Mesendoderm (in vitro differentiated cells): Measurements from ENCODE around the gene MGAT2.

Experiments used
- DNase-seq: peaks from one replicate; pipeline ENCODE4 v3.0.0; 2013
- H2AK5ac ChIP-seq: 2 replicates; pipeline ENCODE4 v1.6.1; 2013; ENCODE audit warnings: low read length, inconsistent platforms
- H2BK120ac ChIP-seq: 2 replicates; pipeline ENCODE4 v1.6.1; 2013; ENCODE audit warnings: low read depth, mild to moderate bottlenecking, low read length, moderate library complexity, mixed read lengths
- H2BK15ac ChIP-seq: replicated peaks from 2 replicates; pipeline ENCODE4 v1.6.1; 2013; ENCODE audit warnings: low read depth, mild to moderate bottlenecking, moderate library complexity
- H2BK5ac ChIP-seq: 2 replicates; pipeline ENCODE4 v1.6.1; 2013; ENCODE audit warnings: low read length, inconsistent platforms
- H3K18ac ChIP-seq: 2 replicates; pipeline ENCODE4 v1.6.1; 2013; ENCODE audit warnings: mild to moderate bottlenecking, low read length, mixed read lengths
- H3K23ac ChIP-seq: one replicate; pipeline ENCODE4 v1.6.1; 2013; ENCODE audit warnings: low read length
- H3K27ac ChIP-seq: 2 replicates; pipeline ENCODE4 v1.5.1; 2013; ENCODE audit warnings: low read depth, mild to moderate bottlenecking, inconsistent platforms, low read length, moderate library complexity
- H3K27me3 ChIP-seq: 2 replicates; pipeline ENCODE4 v1.6.1; 2013; ENCODE audit warnings: low read length, control low read depth, mild to moderate bottlenecking, inconsistent platforms; ENCODE audit not compliant: insufficient read depth, poor library complexity
- H3K36me3 ChIP-seq: 2 replicates; pipeline ENCODE4 v1.6.1; 2013; ENCODE audit warnings: low read length, inconsistent platforms; ENCODE audit not compliant: control insufficient read depth, insufficient read depth
- H3K4ac ChIP-seq: one replicate; pipeline ENCODE4 v1.6.1; 2013; ENCODE audit warnings: low read depth, mild to moderate bottlenecking, low read length, moderate library complexity
- H3K4me1 ChIP-seq: 2 replicates; pipeline ENCODE4 v1.6.1; 2013; ENCODE audit warnings: low read depth, low read length, inconsistent platforms; ENCODE audit not compliant: control insufficient read depth
- H3K4me2 ChIP-seq: 2 replicates; pipeline ENCODE4 v1.6.1; 2013; ENCODE audit warnings: low read length
- H3K4me3 ChIP-seq: 2 replicates; pipeline ENCODE4 v1.5.1; 2013; ENCODE audit warnings: mild to moderate bottlenecking, low read length
- H3K56ac ChIP-seq: one replicate; pipeline ENCODE4 v1.6.1; 2013; ENCODE audit warnings: low read length
- H3K79me1 ChIP-seq: 2 replicates; pipeline ENCODE4 v1.6.1; 2013; ENCODE audit warnings: low read length, inconsistent platforms
- H3K79me2 ChIP-seq: 2 replicates; pipeline ENCODE4 v1.6.1; 2013; ENCODE audit warnings: mild to moderate bottlenecking, low read length; ENCODE audit not compliant: control insufficient read depth, insufficient read depth
- H3K9ac ChIP-seq: 2 replicates; pipeline ENCODE4 v1.6.1; 2013; ENCODE audit warnings: low read length, inconsistent platforms
- H4K5ac ChIP-seq: one replicate; pipeline ENCODE4 v1.6.1; 2013; ENCODE audit warnings: low read length
- H4K8ac ChIP-seq: one replicate; pipeline ENCODE4 v1.6.1; 2013; ENCODE audit warnings: low read depth, mild to moderate bottlenecking, control low read depth, low read length, moderate library complexity
- WGBS: extraction: QIAGEN DNeasy Blood & Tissue Kit; methylation state at CpG from one replicate; pipeline ENCODE4 v1.1.7; 2013; ENCODE audit warnings: low lambda C conversion rate, missing lambda C conversion rate; ENCODE audit not compliant: insufficient coverage; ENCODE audit errors: extremely low coverage; 5-methylcytosine and 5-hydroxymethylcytosine counted together

Gene MGAT2

DNA sequence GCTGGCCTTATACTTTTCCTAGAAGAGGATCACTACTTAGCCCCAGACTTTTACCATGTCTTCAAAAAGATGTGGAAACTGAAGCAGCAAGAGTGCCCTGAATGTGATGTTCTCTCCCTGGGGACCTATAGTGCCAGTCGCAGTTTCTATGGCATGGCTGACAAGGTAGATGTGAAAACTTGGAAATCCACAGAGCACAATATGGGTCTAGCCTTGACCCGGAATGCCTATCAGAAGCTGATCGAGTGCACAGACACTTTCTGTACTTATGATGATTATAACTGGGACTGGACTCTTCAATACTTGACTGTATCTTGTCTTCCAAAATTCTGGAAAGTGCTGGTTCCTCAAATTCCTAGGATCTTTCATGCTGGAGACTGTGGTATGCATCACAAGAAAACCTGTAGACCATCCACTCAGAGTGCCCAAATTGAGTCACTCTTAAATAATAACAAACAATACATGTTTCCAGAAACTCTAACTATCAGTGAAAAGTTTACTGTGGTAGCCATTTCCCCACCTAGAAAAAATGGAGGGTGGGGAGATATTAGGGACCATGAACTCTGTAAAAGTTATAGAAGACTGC, 1.5 kb downstream of the MGAT2 start:
- no peak for DNase-seq
- peaks cover 9% of the 10 kb centered on the region for H3K79me1 ChIP-seq
- H4K8ac ChIP-seq = no peak overlapping the region
- no peak overlapping the region for H4K5ac ChIP-seq
- no peak overlapping the region for H2AK5ac ChIP-seq
- H3K4me2 ChIP-seq = peak overlapping the region; percentile 45
- H3K23ac ChIP-seq = no peak overlapping the region
- peak overlapping the region; percentile 90 for H3K4me3 ChIP-seq
- H3K18ac ChIP-seq = no peak overlapping the region
- H2BK5ac ChIP-seq = no peak overlapping the region
- H2BK15ac ChIP-seq = no peak overlapping the region
- peaks cover 3% of the 10 kb centered on the region for H3K4me1 ChIP-seq
- no peak overlapping the region for H3K27ac ChIP-seq
- peaks cover 31% of the 10 kb centered on the region for H3K79me2 ChIP-seq
- H3K4ac ChIP-seq = no peak overlapping the region
- peak overlapping the region; percentile 91 for H3K9ac ChIP-seq
- H3K56ac ChIP-seq = peak overlapping the region; percentile 95
- H3K36me3 ChIP-seq = peaks cover 2% of the 10 kb centered on the region
- no peaks in the 10 kb centered on the region for H3K27me3 ChIP-seq
- H2BK120ac ChIP-seq = no peak overlapping the region
- WGBS = no CpG with 5 or more reads among the region's 3 CpGs

DNA sequence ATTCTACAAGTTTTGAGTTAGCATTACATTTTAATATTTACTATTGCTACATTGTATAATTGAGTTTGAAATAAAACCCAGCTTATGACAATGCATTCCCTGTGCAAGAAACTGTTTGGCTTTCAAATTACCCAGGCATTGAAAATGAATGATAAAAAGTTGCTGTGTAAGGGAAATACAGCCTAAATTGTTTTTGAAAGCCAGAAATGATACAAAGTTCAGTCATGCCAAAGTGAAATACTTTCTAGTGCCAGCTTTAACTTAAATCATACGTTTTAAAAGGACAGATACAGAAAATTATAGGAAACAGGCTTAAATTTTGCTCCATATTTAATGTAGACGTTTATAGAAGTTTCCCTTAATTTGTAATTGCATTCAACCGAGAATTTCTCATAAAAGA, 2.8 kb downstream of the MGAT2 start:
- Histone ChIP-seq H2BK15ac (no peak overlapping the region), H3K27me3 (no peaks in the 10 kb centered on the region), H3K9ac (no peak overlapping the region), H3K4me3 (no peak overlapping the region), H2AK5ac (no peak overlapping the region), H3K18ac (no peak overlapping the region), H2BK120ac (no peak overlapping the region), H3K4me1 (peaks cover 3% of the 10 kb centered on the region), H3K4ac (no peak overlapping the region), H4K8ac (no peak overlapping the region), H3K79me2 (peaks cover 28% of the 10 kb centered on the region), H3K36me3 (no peaks in the 10 kb centered on the region), H4K5ac (no peak overlapping the region), H3K27ac (no peak overlapping the region), H3K79me1 (peaks cover 7% of the 10 kb centered on the region), H3K56ac (no peak overlapping the region), H2BK5ac (no peak overlapping the region), H3K23ac (no peak overlapping the region), H3K4me2 (no peak overlapping the region)
- DNase-seq = no peak
- no CpG with 5 or more reads among the region's 3 CpGs for WGBS

DNA sequence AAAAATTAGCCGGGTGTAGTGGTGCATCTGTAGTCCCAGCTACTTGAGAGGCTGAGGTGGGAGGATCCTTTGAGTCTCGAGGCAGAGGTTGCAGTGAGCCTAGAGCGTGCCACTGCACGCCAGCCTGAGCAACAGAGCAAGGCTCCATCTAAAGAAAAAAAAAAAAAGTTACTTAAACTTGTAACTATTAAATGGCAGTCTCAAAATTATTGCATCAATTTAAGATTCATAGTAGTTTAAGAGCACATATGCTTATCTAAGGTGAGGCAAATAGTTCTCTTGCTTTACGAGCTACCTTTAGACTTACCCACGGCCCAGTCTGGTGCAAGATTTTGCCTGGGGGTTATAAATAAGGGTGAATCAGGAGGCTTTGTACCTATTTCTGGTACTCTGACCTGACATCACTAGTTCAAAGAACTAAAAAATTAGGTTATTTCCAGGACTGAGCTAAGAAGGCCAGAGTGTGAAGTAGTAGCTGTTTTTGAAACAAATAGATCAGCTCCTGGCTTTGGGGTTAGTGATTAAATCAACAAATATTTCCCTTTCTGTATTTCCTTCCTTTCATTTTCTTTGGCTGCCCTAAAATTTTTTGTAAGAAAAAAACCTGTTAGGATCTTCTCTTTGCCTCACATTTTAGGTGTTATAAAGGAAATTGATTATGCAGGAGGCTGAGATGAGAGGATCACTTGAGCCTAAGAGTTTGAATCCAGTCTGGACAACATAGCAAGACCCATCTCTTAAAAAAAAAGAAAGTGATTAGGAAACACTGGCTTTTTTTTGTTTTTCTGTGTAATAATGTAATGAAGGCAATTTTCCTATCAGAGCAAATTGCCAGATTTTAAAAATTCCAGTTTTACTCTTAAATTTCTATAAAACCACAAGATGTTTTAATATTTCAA, 3.6 kb downstream of the MGAT2 start:
- Histone ChIP-seq H3K9ac (no peak overlapping the region), H3K4me1 (peaks cover 3% of the 10 kb centered on the region), H3K79me2 (peaks cover 25% of the 10 kb centered on the region), H4K5ac (no peak overlapping the region), H2AK5ac (no peak overlapping the region), H3K27ac (no peak overlapping the region), H3K79me1 (peaks cover 7% of the 10 kb centered on the region), H3K4me3 (no peak overlapping the region), H3K4me2 (no peak overlapping the region), H3K18ac (no peak overlapping the region), H3K4ac (no peak overlapping the region), H2BK15ac (no peak overlapping the region), H4K8ac (no peak overlapping the region), H2BK5ac (no peak overlapping the region), H3K56ac (no peak overlapping the region), H3K23ac (no peak overlapping the region), H3K36me3 (no peaks in the 10 kb centered on the region), H3K27me3 (no peaks in the 10 kb centered on the region), H2BK120ac (no peak overlapping the region)
- no peak for DNase-seq
- WGBS = no CpG with 5 or more reads among the region's 6 CpGs

DNA sequence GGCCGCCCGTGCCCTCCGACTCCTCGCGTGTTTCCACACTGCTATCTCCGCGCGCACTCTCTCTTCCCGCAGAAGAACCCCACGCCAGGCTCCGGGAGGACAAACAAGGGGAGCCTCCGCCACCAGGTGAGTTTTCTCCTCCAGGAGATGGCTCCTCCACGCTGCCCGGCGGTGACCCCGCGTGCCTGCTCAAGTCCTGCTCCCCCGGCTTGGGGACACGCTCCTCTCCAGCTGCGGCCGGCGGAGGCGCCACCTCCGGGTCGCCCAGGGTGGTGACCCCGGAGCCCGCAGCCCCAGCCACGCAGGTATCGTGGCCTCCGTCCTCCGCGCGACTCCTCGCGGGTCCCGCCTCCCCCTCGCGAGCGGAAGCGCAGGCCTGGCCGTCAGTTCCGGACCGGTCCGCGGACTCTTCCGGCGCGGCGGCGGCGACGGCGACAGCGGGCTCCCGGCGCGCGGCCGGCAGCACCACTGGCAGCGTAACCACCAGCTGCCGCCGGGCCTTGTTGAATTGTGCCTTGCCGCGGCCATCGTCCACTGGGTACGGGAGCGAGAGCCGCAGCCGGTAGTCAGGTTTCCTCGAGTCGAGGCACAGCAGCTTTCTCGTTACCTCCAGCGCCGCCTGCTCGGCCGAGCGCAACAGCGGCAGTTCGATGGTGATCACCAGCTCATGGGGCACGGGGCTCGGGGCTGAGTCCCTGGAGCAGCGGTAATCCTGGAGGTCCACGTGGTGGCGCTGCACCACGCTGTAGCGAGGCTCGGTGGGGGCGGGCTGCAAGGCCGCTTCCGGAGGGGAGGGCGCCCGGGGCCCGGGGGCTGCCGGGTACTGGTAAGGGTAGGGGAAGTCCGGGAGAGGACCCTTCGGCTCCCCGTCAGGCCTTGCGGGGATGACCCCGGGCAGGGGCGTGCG, 13.3 kb downstream of the MGAT2 start:
- H4K5ac ChIP-seq = no peak overlapping the region
- peak overlapping the region; percentile 88 for H3K4ac ChIP-seq
- H3K56ac ChIP-seq = peak overlapping the region; percentile 99
- H2AK5ac ChIP-seq = no peak overlapping the region
- peak overlapping the region; percentile 99 for H3K27ac ChIP-seq
- no peaks in the 10 kb centered on the region for H3K4me1 ChIP-seq
- H2BK15ac ChIP-seq = no peak overlapping the region
- H3K36me3 ChIP-seq = no peaks in the 10 kb centered on the region
- H3K4me2 ChIP-seq = peak overlapping the region; percentile 96
- peak overlapping the region; percentile 97 for H2BK5ac ChIP-seq
- peak overlapping the region; percentile 99 for H3K9ac ChIP-seq
- DNase-seq = peak; percentile 98
- H3K18ac ChIP-seq = peak overlapping the region; percentile 88
- H4K8ac ChIP-seq = peak overlapping the region; percentile 70
- H3K27me3 ChIP-seq = no peaks in the 10 kb centered on the region
- H3K4me3 ChIP-seq = peak overlapping the region; percentile 99
- WGBS = no CpG with 5 or more reads among the region's 101 CpGs
- no peak overlapping the region for H2BK120ac ChIP-seq
- H3K79me1 ChIP-seq = peaks cover 7% of the 10 kb centered on the region
- peaks cover 53% of the 10 kb centered on the region for H3K79me2 ChIP-seq
- H3K23ac ChIP-seq = peak overlapping the region; percentile 97

DNA sequence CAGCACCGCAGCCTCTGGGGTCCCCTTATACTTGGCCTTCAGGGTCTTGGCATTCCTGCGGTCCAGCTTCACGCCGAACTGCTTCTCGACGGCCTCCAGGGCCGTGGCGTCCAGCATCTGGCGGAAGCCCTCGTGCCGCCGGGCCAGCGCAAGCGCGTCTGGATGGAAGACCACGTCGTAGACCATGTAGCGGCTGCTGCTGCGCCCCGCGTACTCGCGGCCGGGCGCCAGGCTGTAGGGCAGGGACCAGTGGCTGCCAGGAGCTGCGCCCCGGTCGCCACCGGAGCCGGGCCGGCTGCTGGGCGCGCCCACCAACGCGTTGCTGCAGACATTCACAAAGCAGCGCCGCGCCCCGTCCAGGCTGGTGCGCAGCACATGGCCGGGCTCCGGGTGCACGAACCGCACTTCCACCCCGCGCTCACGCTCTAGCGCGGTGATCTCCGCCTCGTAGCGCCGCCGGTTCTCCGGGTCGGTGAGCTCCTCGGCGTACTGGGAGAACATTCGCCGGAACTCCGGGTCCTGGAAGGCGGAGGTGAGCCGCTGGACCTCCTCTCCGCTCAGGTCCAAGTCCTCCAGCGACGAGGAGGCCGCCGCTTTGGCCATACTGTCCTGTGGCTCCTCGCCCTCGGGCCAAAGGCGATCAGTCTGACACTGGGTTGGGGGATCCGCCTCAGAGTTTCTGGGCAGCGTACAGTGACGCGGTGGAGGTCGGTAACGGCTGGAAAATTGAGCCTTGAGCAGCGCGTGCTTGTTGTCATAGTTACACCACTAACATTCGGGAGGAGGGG, 14.1 kb downstream of the MGAT2 start, which contains the start of gene DNAAF2:
TSS of gene DNAAF2 (minus strand) at position 698 of the 788 bp plus-strand sequence. CDS start at position 603, 95 bp downstream.
- H3K56ac ChIP-seq = peak within 1 kb of the TSS; percentile 99
- peak within 1 kb of the TSS; percentile 96 for H3K4me2 ChIP-seq
- H3K27ac ChIP-seq = peak within 1 kb of the TSS; percentile 99
- H3K18ac ChIP-seq = peak within 1 kb of the TSS; percentile 88
- no peaks in the 10 kb centered on the region for H3K4me1 ChIP-seq
- H2BK5ac ChIP-seq = peak within 1 kb of the TSS; percentile 97
- H3K4me3 ChIP-seq = peak within 1 kb of the TSS; percentile 99
- H3K23ac ChIP-seq = peak within 1 kb of the TSS; percentile 29
- H3K27me3 ChIP-seq = no peaks in the 10 kb centered on the region
- H3K36me3 ChIP-seq = no peaks in the 10 kb centered on the region
- H2BK120ac ChIP-seq = no peak within 1 kb of the TSS
- H4K8ac ChIP-seq = no peak within 1 kb of the TSS
- no peak within 1 kb of the TSS for H2BK15ac ChIP-seq
- H3K4ac ChIP-seq = peak within 1 kb of the TSS; percentile 88
- no peak within 1 kb of the TSS for H2AK5ac ChIP-seq
- H3K79me2 ChIP-seq = peaks cover 48% of the 10 kb centered on the region
- no CpG with 5 or more reads among the region's 80 CpGs for WGBS
- no peak within 1 kb of the TSS for H4K5ac ChIP-seq
- H3K9ac ChIP-seq = peak within 1 kb of the TSS; percentile 99
- H3K79me1 ChIP-seq = peaks cover 7% of the 10 kb centered on the region
- peak; percentile 91 for DNase-seq
